Activated T-cell treated with anti-CD3 and anti-CD28 coated beads, Interleukin-2, amount 50 U/mL, for 4 hours (primary cell): Measurements from ENCODE around the gene MAD1L1. TPM values are rescaled to one million over a fixed set of nuclear protein-coding genes. Genes with fewer than 3 reads are reported as not detected.

Experiments used
- ATAC-seq, 2 donors: fragments of 200-7000 bp; cut with Tn5 transposase; one replicate each; pipeline ENCODE4 v1.10.0; 2021
- DNase-seq: peaks from one replicate; pipeline ENCODE4 v3.0.0-alpha.2; 2020
- H3K27me3 Mint-ChIP-seq: one replicate; pipeline ENCODE4 v1.8.0; 2021; ENCODE audit warnings: low read depth, mixed read lengths
- H3K36me3 Mint-ChIP-seq: one replicate; pipeline ENCODE4 v1.8.0; 2022; ENCODE audit warnings: mixed read lengths; ENCODE audit not compliant: insufficient read depth
- H3K4me1 Mint-ChIP-seq: one replicate; pipeline ENCODE4 v1.8.0; 2021; ENCODE audit warnings: low read depth, mixed read lengths
- H3K4me3 Mint-ChIP-seq: one replicate; pipeline ENCODE4 v1.8.0; 2021; ENCODE audit warnings: mild to moderate bottlenecking, moderate library complexity, mixed read lengths
- H3K9me3 Mint-ChIP-seq: one replicate; pipeline ENCODE4 v1.8.0; 2021; ENCODE audit warnings: mixed read lengths
- total RNA-seq, 3 donors: library from RNA; stranded (reverse); gene quantifications; one replicate each; pipeline ENCODE4 v1.2.1, GENCODE V29; 2021

MAD1L1 gene
- total RNA-seq, 3 donors from 2014 or later = 55.8 to 59.4 (median 57.9) TPM

GRCh38 chr7:2141021-2141410, 91.7 kb downstream of the MAD1L1 start:
- H3K4me1 Mint-ChIP-seq = peaks cover 9% of the 10 kb centered on the region

GRCh38 chr7:2140216-2141020, 92.3 kb downstream of the MAD1L1 start:
- H3K27me3 Mint-ChIP-seq = no peaks in the 10 kb centered on the region
- peaks cover 9% of the 10 kb centered on the region for H3K4me1 Mint-ChIP-seq
- DNase-seq (no peak), ATAC-seq (no peak)
- H3K36me3 Mint-ChIP-seq = peaks cover 8% of the 10 kb centered on the region
- H3K4me3 Mint-ChIP-seq = no peak overlapping the region
- H3K9me3 Mint-ChIP-seq = no peaks in the 10 kb centered on the region

More at GRCh38 chr7:2141021-2141410, 91.7 kb downstream of the MAD1L1 start:
- Mint-ChIP-seq H3K4me3 (no peak overlapping the region), H3K27me3 (no peaks in the 10 kb centered on the region), H3K9me3 (no peaks in the 10 kb centered on the region), H3K36me3 (peaks cover 4% of the 10 kb centered on the region)
- DNase-seq (no peak), ATAC-seq (no peak)

- H3K27me3 Mint-ChIP-seq = no peaks in the 10 kb centered on the region
- no peak for DNase-seq
- H3K36me3 Mint-ChIP-seq = peaks cover 11% of the 10 kb centered on the region
- no peak for ATAC-seq
- no peaks in the 10 kb centered on the region for H3K9me3 Mint-ChIP-seq
- peaks cover 9% of the 10 kb centered on the region for H3K4me1 Mint-ChIP-seq
- no peak overlapping the region for H3K4me3 Mint-ChIP-seq
Observed at GRCh38 chr7:2139004-2139699, 93.6 kb downstream of the MAD1L1 start.

- no peaks in the 10 kb centered on the region for H3K27me3 Mint-ChIP-seq
- ATAC-seq (peak; percentile 84), DNase-seq (peak; percentile 23)
- no peaks in the 10 kb centered on the region for H3K9me3 Mint-ChIP-seq
- peaks cover 13% of the 10 kb centered on the region for H3K36me3 Mint-ChIP-seq
- H3K4me1 Mint-ChIP-seq = peaks cover 9% of the 10 kb centered on the region
- peak overlapping the region; percentile 55 for H3K4me3 Mint-ChIP-seq
Observed at GRCh38 chr7:2138146-2138765, 94.5 kb downstream of the MAD1L1 start.

- Mint-ChIP-seq H3K4me1 (peaks cover 9% of the 10 kb centered on the region), H3K4me3 (no peak overlapping the region), H3K9me3 (no peaks in the 10 kb centered on the region), H3K27me3 (no peaks in the 10 kb centered on the region), H3K36me3 (peaks cover 12% of the 10 kb centered on the region)
- DNase-seq (no peak), ATAC-seq (no peak)
Observed at GRCh38 chr7:2134740-2135139, 98.0 kb downstream of the MAD1L1 start.

- Mint-ChIP-seq H3K4me3 (no peak overlapping the region), H3K4me1 (no peaks in the 10 kb centered on the region), H3K36me3 (peaks cover 14% of the 10 kb centered on the region), H3K27me3 (no peaks in the 10 kb centered on the region), H3K9me3 (no peaks in the 10 kb centered on the region)
- ATAC-seq (no peak), DNase-seq (no peak)
Observed at GRCh38 chr7:2132243-2132642, 100.5 kb downstream of the MAD1L1 start.

- Mint-ChIP-seq H3K4me3 (no peak overlapping the region), H3K36me3 (peaks cover 14% of the 10 kb centered on the region), H3K4me1 (no peaks in the 10 kb centered on the region), H3K9me3 (no peaks in the 10 kb centered on the region), H3K27me3 (no peaks in the 10 kb centered on the region)
- no peak for DNase-seq
- no peak for ATAC-seq
Observed at GRCh38 chr7:2131800-2132199, 100.9 kb downstream of the MAD1L1 start.

- DNase-seq (no peak), ATAC-seq (no peak)
- H3K4me3 Mint-ChIP-seq = no peak overlapping the region
- peaks cover 14% of the 10 kb centered on the region for H3K36me3 Mint-ChIP-seq
- H3K4me1 Mint-ChIP-seq = no peaks in the 10 kb centered on the region
- H3K27me3 Mint-ChIP-seq = no peaks in the 10 kb centered on the region
- H3K9me3 Mint-ChIP-seq = no peaks in the 10 kb centered on the region
Observed at GRCh38 chr7:2131341-2131740, 101.4 kb downstream of the MAD1L1 start.

- Mint-ChIP-seq H3K36me3 (peaks cover 15% of the 10 kb centered on the region), H3K4me1 (no peaks in the 10 kb centered on the region), H3K27me3 (no peaks in the 10 kb centered on the region), H3K9me3 (no peaks in the 10 kb centered on the region), H3K4me3 (no peak overlapping the region)
- no peak for DNase-seq
- ATAC-seq = no peak
Observed at GRCh38 chr7:2130096-2130375, 102.7 kb downstream of the MAD1L1 start.

- Mint-ChIP-seq H3K36me3 (peaks cover 12% of the 10 kb centered on the region), H3K4me3 (no peak overlapping the region), H3K4me1 (no peaks in the 10 kb centered on the region), H3K27me3 (no peaks in the 10 kb centered on the region), H3K9me3 (no peaks in the 10 kb centered on the region)
- ATAC-seq (no peak), DNase-seq (no peak)
Observed at GRCh38 chr7:2129323-2130095, 103.2 kb downstream of the MAD1L1 start.

GRCh38 chr7:2128601-2129322, 104.0 kb downstream of the MAD1L1 start:
- ATAC-seq = no peak
- no peaks in the 10 kb centered on the region for H3K9me3 Mint-ChIP-seq
- no peaks in the 10 kb centered on the region for H3K4me1 Mint-ChIP-seq
- no peak overlapping the region for H3K4me3 Mint-ChIP-seq
- no peaks in the 10 kb centered on the region for H3K27me3 Mint-ChIP-seq
- no peak for DNase-seq
- peaks cover 12% of the 10 kb centered on the region for H3K36me3 Mint-ChIP-seq

GRCh38 chr7:2126621-2127020, 106.1 kb downstream of the MAD1L1 start:
- Mint-ChIP-seq H3K4me1 (no peaks in the 10 kb centered on the region), H3K36me3 (peaks cover 9% of the 10 kb centered on the region), H3K4me3 (no peak overlapping the region), H3K9me3 (no peaks in the 10 kb centered on the region), H3K27me3 (no peaks in the 10 kb centered on the region)
- DNase-seq = no peak
- ATAC-seq = no peak

- Mint-ChIP-seq H3K9me3 (no peaks in the 10 kb centered on the region), H3K4me1 (no peaks in the 10 kb centered on the region), H3K27me3 (no peaks in the 10 kb centered on the region), H3K4me3 (no peak overlapping the region), H3K36me3 (peaks cover 9% of the 10 kb centered on the region)
- DNase-seq = no peak
- no peak for ATAC-seq
Observed at GRCh38 chr7:2125931-2126330, 106.8 kb downstream of the MAD1L1 start.
